ENCODE measurements around the gene SLC4A7. TPM values are rescaled to one million over a fixed set of nuclear protein-coding genes. Genes with fewer than 3 reads are reported as not detected.

Gene SLC4A7
- total and polyA plus RNA-seq, 9 of the 15 experiments (the other 6 are each of a cell fraction or from before 2014, with no cell fraction given), result 1.7 to 13.6 (median 8.0) TPM

GRCh38 chr3:27462228-27462627 lies 22.0 kb downstream of the SLC4A7 start (continued):
- TF ChIP-seq ZNF780A (CRISPR knock-in tag; IDR thresholded peaks at IDR 0.05) (no peak), NR2F6 (CRISPR knock-in tag; IDR thresholded peaks at IDR 0.05) (no peak), GABPA (tag; conservative IDR thresholded peaks at IDR 0.05; ENCODE audit: low read depth) (no peak), FOXP1 (CRISPR knock-in tag; IDR thresholded peaks at IDR 0.05) (no peak), POLR3A (IDR thresholded peaks at IDR 0.05; ENCODE audit: borderline replicate concordance, extremely low read depth, insufficient read depth, insufficient read length) (no peak)

GRCh38 chr3:27458929-27459328 lies 25.3 kb downstream of the SLC4A7 start:
- Histone ChIP-seq H3K27ac (ENCODE audit: extremely low read depth, low read depth, low read length) (no peak overlapping the region), H3K4me2 (ENCODE audit: insufficient read depth, low read length) (no peak overlapping the region), H3K79me2 (ENCODE audit: control insufficient read depth, insufficient read depth, low read length) (no peaks in the 10 kb centered on the region), H2AFZ (ENCODE audit: low read depth, low read length) (no peak overlapping the region), H3K36me3 (ENCODE audit: control insufficient read depth, insufficient read depth, low read length) (no peaks in the 10 kb centered on the region), H3K9me1 (ENCODE audit: control insufficient read depth, insufficient read depth, low read length) (no peaks in the 10 kb centered on the region), H3K4me3 (no peak overlapping the region), H3K4me1 (replicated peaks in 1 of 2; ENCODE audit: control insufficient read depth in 2 of 2, insufficient read depth in 2 of 2, low read length in 2 of 2) (no peaks in the 10 kb centered on the region), H3K27me3 (ENCODE audit: control insufficient read depth in 2 of 2, insufficient read depth in 2 of 2, low read length in 2 of 2) (no peaks in the 10 kb centered on the region), H3K9ac (ENCODE audit: insufficient read depth in 1 of 2, low read depth in 2 of 2, low read length in 2 of 2) (no peak overlapping the region), H3K9me3 (replicated peaks; ENCODE audit: control insufficient read depth, insufficient read depth, low read depth, low read length) (no peaks in the 10 kb centered on the region), H4K20me1 (replicated peaks; ENCODE audit: control insufficient read depth, insufficient read depth, low read length) (no peaks in the 10 kb centered on the region)
- no TSS peak for BruUV-seq (replicated peaks)
- 15% methylated on average over 5 of the region's 6 CpGs for WGBS (ENCODE audit: insufficient coverage, low coverage, missing lambda C conversion rate)
- no peak for FAIRE-seq
- DNase-seq (ENCODE audit: extremely low read depth in 1 of 4, low spot score in 3 of 4), result no peak
- no peak for ATAC-seq
- in situ Hi-C loops (cut with MboI), result no loop called here
- ChIA-PET CTCF (ENCODE audit: low intra/inter-chr PET ratio) (no interaction called here), POLR2A (no interaction called here)
- TF ChIP-seq CXXC5 (CRISPR knock-in tag; IDR thresholded peaks at IDR 0.05) (no peak), E2F5 (CRISPR knock-in tag; IDR thresholded peaks at IDR 0.05) (no peak), HDAC1 (IDR thresholded peaks at IDR 0.05) (no peak)
- intact Hi-C loops (cut with micrococcal nuclease), result no loop called here
